ENCODE data around the gene ZER1.
"Not testable (repeated sequence)": the region's sequence is repeated elsewhere in the genome, so short reads cannot be mapped to it uniquely, and the experiment has no call there.

ZER1 gene

GRCh38 chr9:128771745-128772519 lies at the start of gene ZER1:
TSS of gene ZER1 (minus strand) at chr9:128771927. CDS start at chr9:128755565, 16,362 bp downstream.
- DNase-seq = peak; percentile 93

- no peak for DNase-seq
Measured at GRCh38 chr9:128820665-128821583, 49.2 kb upstream of the ZER1 start.

DNA sequence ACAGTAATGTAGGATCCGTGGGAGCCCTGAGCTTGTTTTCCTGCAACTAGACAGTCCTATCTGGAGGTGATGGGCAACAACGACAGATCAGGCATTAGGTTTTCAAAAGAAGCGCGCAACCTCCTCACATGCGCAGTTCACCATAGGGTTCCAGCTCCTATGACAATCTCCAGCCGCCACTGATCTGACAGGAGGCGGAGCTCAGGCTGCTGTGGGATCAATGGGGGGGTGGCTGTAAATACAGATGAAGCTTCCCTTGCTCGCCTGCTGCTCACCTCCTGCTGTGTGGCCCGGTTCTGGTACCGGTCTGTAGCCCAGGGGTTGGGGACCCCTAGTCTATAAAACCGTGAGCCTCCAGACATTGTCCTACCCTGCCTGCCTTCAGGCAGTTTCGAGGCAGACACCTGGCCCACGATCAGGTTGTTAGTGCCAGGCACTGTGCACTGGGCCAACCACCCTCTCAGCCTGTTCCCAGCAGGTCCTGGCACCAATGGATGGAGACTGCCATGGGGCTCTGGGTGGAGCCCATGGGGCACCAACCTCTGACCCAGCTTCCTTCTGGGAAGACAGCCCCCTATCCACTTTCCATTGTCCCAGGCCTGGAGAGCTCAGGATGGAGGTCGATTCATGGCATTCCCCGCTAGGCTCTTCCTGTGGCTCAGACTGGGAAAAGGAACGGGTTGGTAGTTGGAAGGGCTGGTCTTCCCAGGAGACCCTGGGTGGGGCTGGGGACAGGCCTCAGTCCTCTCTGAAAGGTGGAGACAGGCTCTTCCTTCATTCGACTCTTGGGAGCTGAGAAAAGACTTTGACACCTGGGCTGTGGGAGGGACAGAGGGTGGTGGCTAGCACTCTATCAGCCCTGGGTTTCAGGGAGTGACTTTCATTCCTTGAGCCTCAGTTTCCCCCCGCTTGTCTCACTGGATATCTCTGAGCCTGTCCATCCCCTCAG lies 48.3 kb upstream of the ZER1 start:
- no peak for DNase-seq

- peak; percentile 63 for DNase-seq
Measured at GRCh38 chr9:128818839-128819715, 47.4 kb upstream of the ZER1 start.

GRCh38 chr9:128818099-128818838 lies 46.5 kb upstream of the ZER1 start, which contains the start of gene ENDOG:
TSS of gene ENDOG (plus strand) at chr9:128818500. CDS start at chr9:128818685, 185 bp downstream.
- DNase-seq = peak; percentile 97

DNA sequence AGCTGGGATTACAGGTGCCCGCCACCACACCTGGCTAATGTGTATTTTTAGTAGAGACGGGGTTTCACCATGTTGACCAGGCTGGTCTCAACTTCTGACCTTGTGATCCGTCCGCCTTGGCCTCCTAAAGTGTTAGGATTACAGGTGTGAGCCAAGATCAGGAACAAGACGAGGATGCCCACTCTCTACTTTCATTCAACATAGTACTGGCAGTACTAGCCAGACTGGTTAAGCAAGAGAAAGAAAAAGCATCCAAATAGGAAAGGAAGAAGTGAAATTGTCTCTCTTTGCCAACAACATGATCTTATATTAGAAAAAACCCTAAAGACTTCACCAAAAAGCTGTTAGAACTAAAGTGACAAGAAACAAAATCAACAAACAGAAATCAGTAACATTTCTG lies 39.1 kb upstream of the ZER1 start:
- no peak for DNase-seq

- no peak for DNase-seq
Measured at GRCh38 chr9:128809831-128810230, 38.1 kb upstream of the ZER1 start.

GRCh38 chr9:128809036-128809599 lies 37.4 kb upstream of the ZER1 start:
- no peak for DNase-seq

- DNase-seq = no peak
Measured at GRCh38 chr9:128808543-128808942, 36.8 kb upstream of the ZER1 start.

DNA sequence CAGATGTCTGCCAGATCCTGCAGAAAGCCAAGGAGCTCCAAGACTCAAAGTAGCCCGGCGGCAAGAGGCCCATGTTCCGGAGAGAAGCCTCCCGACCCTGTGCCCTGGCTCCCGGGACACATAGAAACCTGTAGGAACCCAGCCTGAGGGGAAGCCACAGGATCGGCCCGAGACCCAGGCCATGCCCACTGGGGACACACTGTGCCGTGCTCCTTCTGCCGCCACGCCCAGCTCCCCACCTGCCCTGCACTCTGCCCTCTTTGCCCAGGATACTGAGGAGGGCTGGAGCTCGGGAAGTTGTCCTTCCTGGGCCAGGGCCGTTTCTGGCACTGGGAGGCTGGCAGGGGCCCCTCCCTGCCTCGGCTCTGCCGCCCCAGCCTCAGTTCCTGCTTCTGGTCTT lies 36.1 kb upstream of the ZER1 start:
- DNase-seq = no peak

DNA sequence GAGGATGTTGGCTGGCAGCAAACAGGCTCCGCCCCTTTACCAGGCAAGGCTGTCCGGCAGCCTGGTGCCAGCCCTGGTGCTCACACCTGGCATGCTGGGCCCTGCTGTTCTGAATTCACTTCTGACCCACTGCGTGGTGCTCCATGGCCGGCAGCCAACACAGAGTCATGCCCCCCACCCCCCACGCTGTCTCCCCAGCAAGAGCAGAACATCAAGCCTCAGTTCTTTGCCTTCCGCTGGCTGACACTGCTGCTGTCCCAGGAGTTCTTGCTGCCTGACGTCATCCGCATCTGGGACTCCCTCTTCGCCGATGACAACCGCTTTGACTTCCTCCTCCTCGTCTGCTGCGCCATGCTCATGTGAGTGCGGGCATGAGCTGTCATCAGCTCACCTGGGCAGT lies 33.9 kb upstream of the ZER1 start:
- DNase-seq = no peak

DNA sequence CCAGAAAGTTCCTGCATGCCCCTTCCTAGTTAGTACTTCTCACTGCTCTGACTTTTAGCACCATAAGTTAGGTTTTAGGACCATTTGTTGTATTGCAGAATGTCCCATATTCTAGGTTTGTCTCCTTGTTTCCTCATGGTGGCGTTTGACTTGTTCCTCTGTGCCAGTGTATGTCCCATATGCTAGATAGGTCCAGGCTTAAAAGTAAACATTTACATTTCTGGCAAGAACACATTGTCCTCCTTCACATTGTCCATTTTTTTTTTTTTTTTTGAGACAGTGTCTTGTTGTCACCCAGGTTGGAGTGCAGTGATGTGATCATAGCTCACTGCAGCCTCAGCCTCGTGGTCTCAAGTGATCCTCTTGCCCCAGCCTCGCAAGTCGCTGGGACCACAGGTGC lies 30.8 kb upstream of the ZER1 start:
- DNase-seq = no peak

DNA sequence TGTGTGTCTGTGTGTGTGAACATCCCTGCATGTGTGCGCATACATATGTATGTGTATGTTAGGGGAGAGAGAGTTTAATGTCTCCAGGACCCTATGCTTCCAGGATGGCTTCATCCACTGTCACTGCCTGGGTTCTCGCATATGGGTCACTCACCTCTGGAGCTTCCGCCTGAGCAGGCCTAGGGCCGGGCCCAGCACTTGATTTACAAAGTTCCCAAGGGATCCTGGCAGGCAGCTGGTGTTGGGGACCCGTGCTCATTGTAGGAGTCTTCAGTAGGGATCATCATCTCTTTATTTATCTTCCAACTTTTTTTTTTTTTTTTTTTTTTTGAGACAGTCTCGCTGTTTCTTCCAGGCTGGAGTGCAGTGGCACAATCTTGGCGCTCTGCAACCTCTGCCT lies 28.3 kb upstream of the ZER1 start:
- no peak for DNase-seq

GRCh38 chr9:128798896-128799295 lies 27.2 kb upstream of the ZER1 start:
- no peak for DNase-seq

- DNase-seq = not testable (repeated sequence)
Measured at GRCh38 chr9:128794961-128795360, 23.2 kb upstream of the ZER1 start.

DNA sequence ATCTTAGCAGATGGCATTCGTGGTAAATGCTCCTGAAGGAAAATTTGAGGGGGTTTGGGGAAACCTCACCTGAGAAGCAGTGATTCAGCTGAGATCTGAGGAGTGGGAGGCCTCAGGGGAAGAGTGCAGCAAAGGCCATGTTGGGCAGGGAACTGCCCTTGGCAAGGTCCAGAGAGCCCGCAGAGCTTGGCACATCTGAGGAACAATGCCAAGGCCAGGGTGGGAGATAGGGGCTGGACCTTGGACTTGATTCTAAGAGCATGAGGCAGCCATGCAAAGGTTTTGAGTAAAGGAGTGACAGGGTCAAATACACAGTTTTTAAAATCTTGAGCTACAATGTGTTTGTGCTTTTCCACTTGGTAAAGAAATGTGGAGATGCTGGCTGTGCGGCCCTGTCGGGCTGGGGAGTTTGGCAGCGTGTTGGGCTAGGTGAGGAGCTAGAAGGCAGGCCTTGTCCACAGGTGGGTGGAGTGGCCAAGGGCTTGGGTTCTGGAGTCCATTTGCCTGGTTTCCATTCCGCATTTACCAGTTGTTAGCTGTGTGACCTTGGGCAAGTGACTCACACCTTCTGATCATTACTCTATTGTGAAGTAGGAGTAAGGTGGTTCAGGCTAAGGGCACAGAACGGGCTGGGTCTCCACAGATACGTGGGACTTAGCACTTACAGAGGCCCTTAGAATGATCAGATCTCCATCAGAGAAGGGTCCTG lies 21.4 kb upstream of the ZER1 start:
- no peak for DNase-seq

DNA sequence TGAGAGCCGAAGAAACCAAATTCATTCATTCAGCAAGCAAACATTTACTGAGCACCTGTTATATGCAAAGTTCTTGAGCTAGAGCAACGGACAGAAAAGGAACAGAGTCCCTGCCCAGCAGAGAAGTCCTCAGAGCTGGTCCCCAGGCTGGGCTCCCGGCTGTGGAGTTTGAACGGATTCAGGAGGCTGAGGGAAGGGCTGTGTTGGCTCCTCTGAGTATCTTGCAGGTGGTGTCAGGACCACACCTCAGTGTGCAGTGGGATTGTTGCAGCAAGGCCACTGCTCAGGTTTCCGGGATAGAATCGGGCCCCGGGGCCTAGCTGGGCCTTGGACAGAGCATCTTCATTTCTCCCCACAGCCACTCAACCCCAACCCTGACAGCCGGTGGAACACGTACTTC lies 20.4 kb upstream of the ZER1 start:
- DNase-seq = no peak

DNA sequence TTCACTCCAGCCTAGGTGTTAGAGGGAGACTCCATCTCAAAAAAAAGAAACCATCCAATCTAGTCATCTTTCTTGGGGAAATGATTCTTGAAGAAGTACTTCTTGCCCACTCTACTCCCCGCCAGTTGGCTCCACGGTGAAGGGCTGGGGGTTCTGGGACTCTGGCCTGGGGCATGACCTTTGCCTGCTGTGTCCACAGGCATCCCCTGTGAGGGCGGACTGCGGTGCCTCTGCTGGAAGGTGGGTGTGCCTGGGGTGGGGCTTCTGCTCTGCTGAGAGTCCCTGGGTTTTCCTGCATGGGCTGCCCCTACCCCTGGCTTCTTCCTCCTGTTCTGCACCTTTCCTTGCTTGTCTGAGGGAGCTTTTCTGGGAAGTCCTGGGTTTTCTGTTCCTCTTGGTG lies 18.8 kb upstream of the ZER1 start:
- DNase-seq = no peak

DNA sequence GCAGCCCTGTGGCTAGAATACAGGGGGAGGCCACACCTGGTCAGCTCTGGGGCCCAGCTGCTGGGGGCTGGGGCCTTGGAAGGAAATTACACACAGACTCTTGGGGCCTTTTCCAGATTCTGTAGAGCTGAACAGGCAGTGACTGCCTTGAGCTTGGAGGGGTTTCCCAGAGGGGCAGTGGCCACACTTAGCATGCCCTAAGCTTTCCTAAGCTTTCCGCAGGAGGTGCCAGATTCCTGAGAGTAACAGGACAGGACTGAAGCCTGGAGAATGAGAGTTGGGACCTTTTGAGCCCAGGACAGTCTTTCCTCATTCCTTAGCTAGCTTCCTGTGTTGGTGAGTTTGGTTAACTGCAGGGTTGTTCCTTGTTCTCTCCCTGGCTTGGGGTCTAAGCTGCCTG lies 16.7 kb upstream of the ZER1 start:
- DNase-seq = no peak

GRCh38 chr9:128787659-128788058 lies 15.9 kb upstream of the ZER1 start:
- DNase-seq = no peak
